ENCODE data around the gene AUTS2. TPM values are rescaled to one million over a fixed set of nuclear protein-coding genes. Genes with fewer than 3 reads are reported as not detected.

The AUTS2 gene
- total RNA-seq, 1 experiment from 2014 or later = 42.1 TPM

- no peaks in the 10 kb centered on the region for H3K36me3 ChIP-seq (ENCODE audit: insufficient read depth, low read length, poor library complexity, severe bottlenecking)
- intact Hi-C loops (cut with micrococcal nuclease; ENCODE audit: unreplicated experiment) = no loop called here
- TF ChIP-seq EZH2 (IDR thresholded peaks at IDR 0.05; ENCODE audit: borderline replicate concordance, low read depth, low read length, poor library complexity, severe bottlenecking) = no peak
- TF ChIP-seq CTCF (conservative IDR thresholded peaks at IDR 0.05; ENCODE audit: low read depth, low read length) = no peak
- no peak overlapping the region for H3K27ac ChIP-seq (ENCODE audit: low read depth, low read length, poor library complexity, severe bottlenecking)
- H3K9me3 ChIP-seq (ENCODE audit: low read depth, low read length, poor library complexity, severe bottlenecking) = no peaks in the 10 kb centered on the region
- BruUV-seq (replicated peaks) = no TSS peak
- ChIA-PET POLR2A (ENCODE audit: low non-redundant PET) (no interaction called here), CTCF (no interaction called here)
- H3K4me1 ChIP-seq (ENCODE audit: insufficient read depth, low read length, poor library complexity, severe bottlenecking) = no peaks in the 10 kb centered on the region
- DNase-seq (ENCODE audit: low spot score) = no peak
- no peaks in the 10 kb centered on the region for H3K27me3 ChIP-seq (replicated peaks; ENCODE audit: insufficient read depth, low read depth, low read length, poor library complexity)
- no peak overlapping the region for H3K4me3 ChIP-seq (ENCODE audit: low read depth, low read length, poor library complexity, severe bottlenecking)
These were observed 74.8 kb downstream of the AUTS2 start for GRCh38 chr7:69673074-69673473.

GRCh38 chr7:69674701-69675182 lies 76.5 kb downstream of the AUTS2 start:
- ChIA-PET CTCF (no interaction called here), POLR2A (ENCODE audit: low non-redundant PET) (no interaction called here)
- BruUV-seq (replicated peaks) = no TSS peak
- Histone ChIP-seq H3K4me1 (ENCODE audit: insufficient read depth, low read length, poor library complexity, severe bottlenecking) (peaks cover 4% of the 10 kb centered on the region), H3K27me3 (replicated peaks; ENCODE audit: insufficient read depth, low read depth, low read length, poor library complexity) (no peaks in the 10 kb centered on the region), H3K27ac (ENCODE audit: low read depth, low read length, poor library complexity, severe bottlenecking) (no peak overlapping the region), H3K4me3 (ENCODE audit: low read depth, low read length, poor library complexity, severe bottlenecking) (no peak overlapping the region), H3K36me3 (ENCODE audit: insufficient read depth, low read length, poor library complexity, severe bottlenecking) (no peaks in the 10 kb centered on the region), H3K9me3 (ENCODE audit: low read depth, low read length, poor library complexity, severe bottlenecking) (no peaks in the 10 kb centered on the region)
- intact Hi-C loops (cut with micrococcal nuclease; ENCODE audit: unreplicated experiment) = no loop called here
- no peak for DNase-seq (ENCODE audit: low spot score)
- TF ChIP-seq EZH2 (IDR thresholded peaks at IDR 0.05; ENCODE audit: borderline replicate concordance, low read depth, low read length, poor library complexity, severe bottlenecking) = no peak
- no peak for TF ChIP-seq CTCF (conservative IDR thresholded peaks at IDR 0.05; ENCODE audit: low read depth, low read length)

- ChIA-PET POLR2A (ENCODE audit: low non-redundant PET) (no interaction called here), CTCF (no interaction called here)
- no peaks in the 10 kb centered on the region for H3K27me3 ChIP-seq (replicated peaks; ENCODE audit: insufficient read depth, low read depth, low read length, poor library complexity)
- H3K4me1 ChIP-seq (ENCODE audit: insufficient read depth, low read length, poor library complexity, severe bottlenecking) = peaks cover 4% of the 10 kb centered on the region
- no peaks in the 10 kb centered on the region for H3K9me3 ChIP-seq (ENCODE audit: low read depth, low read length, poor library complexity, severe bottlenecking)
- no peak overlapping the region for H3K27ac ChIP-seq (ENCODE audit: low read depth, low read length, poor library complexity, severe bottlenecking)
- BruUV-seq (replicated peaks) = no TSS peak
- no peak for DNase-seq (ENCODE audit: low spot score)
- TF ChIP-seq EZH2 (IDR thresholded peaks at IDR 0.05; ENCODE audit: borderline replicate concordance, low read depth, low read length, poor library complexity, severe bottlenecking) = no peak
- TF ChIP-seq CTCF (conservative IDR thresholded peaks at IDR 0.05; ENCODE audit: low read depth, low read length) = no peak
- no peaks in the 10 kb centered on the region for H3K36me3 ChIP-seq (ENCODE audit: insufficient read depth, low read length, poor library complexity, severe bottlenecking)
- intact Hi-C loops (cut with micrococcal nuclease; ENCODE audit: unreplicated experiment) = no loop called here
- no peak overlapping the region for H3K4me3 ChIP-seq (ENCODE audit: low read depth, low read length, poor library complexity, severe bottlenecking)
These were observed 78.0 kb downstream of the AUTS2 start for GRCh38 chr7:69676247-69676646.

Data from A673 (cell line).